Measurements from ENCODE around the gene COL4A6. TPM values are rescaled to one million over a fixed set of nuclear protein-coding genes. Genes with fewer than 3 reads are reported as not detected.

COL4A6 gene
- total and polyA plus RNA-seq, 8 donors, result 0.58 to 30.8 (median 9.0) TPM

- intact Hi-C loops (cut with DNase I; ENCODE audit: low total_unique reads), result no loop called here
- Histone ChIP-seq H3K27ac (peak overlapping the region in 1 of 5 donors; percentile 43), H3K4me3 (no peak overlapping the region), H3K27me3 (peaks cover 0 to 10% (median 0%) of the 10 kb centered on the region in 3 donors), H3K4me1 (no peaks in the 10 kb centered on the region), H3K36me3 (no peaks in the 10 kb centered on the region), H3K9me3 (peaks cover 0 to 5% (median 0%) of the 10 kb centered on the region in 4 donors)
- no peak for DNase-seq
- TF ChIP-seq POLR2AphosphoS5 (IDR thresholded peaks at IDR 0.05) (no peak), POLR2A (IDR thresholded peaks at IDR 0.05) (no peak), EP300 (IDR thresholded peaks at IDR 0.05) (no peak)
- TF ChIP-seq, protein P1, sequence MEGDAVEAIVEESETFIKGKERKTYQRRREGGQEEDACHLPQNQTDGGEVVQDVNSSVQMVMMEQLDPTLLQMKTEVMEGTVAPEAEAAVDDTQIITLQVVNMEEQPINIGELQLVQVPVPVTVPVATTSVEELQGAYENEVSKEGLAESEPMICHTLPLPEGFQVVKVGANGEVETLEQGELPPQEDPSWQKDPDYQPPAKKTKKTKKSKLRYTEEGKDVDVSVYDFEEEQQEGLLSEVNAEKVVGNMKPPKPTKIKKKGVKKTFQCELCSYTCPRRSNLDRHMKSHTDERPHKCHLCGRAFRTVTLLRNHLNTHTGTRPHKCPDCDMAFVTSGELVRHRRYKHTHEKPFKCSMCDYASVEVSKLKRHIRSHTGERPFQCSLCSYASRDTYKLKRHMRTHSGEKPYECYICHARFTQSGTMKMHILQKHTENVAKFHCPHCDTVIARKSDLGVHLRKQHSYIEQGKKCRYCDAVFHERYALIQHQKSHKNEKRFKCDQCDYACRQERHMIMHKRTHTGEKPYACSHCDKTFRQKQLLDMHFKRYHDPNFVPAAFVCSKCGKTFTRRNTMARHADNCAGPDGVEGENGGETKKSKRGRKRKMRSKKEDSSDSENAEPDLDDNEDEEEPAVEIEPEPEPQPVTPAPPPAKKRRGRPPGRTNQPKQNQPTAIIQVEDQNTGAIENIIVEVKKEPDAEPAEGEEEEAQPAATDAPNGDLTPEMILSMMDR (IDR thresholded peaks at IDR 0.05), result no peak
- 39 to 63% (median 49%) methylated on average over 6 of the region's 6 CpGs for WGBS, 5 donors
These were observed 167.4 kb downstream of the COL4A6 start for GRCh38 chrX:108270739-108271396.

DNA sequence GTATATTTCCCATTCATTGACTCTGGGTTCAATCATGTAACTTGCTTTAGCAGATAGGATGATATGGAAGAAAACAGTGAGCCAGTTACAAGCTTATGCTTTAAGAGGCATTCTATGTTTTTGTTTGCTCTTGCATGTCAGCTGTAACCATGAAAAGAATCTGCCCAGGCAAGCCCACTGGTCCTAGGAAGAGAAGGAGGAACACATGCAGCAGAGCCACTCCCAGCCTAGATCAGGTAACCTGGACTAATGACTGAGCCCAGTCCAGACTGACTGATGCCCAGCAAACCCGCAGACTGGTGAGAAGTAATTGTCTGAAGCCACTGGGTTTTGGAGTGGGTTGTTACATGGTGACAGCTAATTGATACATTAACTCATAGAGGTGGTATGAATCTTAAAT, 167.9 kb downstream of the COL4A6 start:
- Histone ChIP-seq H3K4me1 (no peaks in the 10 kb centered on the region), H3K27me3 (peaks cover 0 to 10% (median 0%) of the 10 kb centered on the region in 3 donors), H3K36me3 (no peaks in the 10 kb centered on the region), H3K4me3 (no peak overlapping the region), H3K9me3 (peaks cover 0 to 5% (median 0%) of the 10 kb centered on the region in 4 donors), H3K27ac (no peak overlapping the region)
- 67 to 100% (median 81%) methylated on average over 1 of the region's 1 CpG for WGBS, 5 donors
- no peak for DNase-seq
- TF ChIP-seq EP300 (IDR thresholded peaks at IDR 0.05), result no peak
- TF ChIP-seq POLR2A (IDR thresholded peaks at IDR 0.05), result no peak
- TF ChIP-seq, protein P1 (IDR thresholded peaks at IDR 0.05), result no peak
- no peak for TF ChIP-seq POLR2AphosphoS5 (IDR thresholded peaks at IDR 0.05)
- intact Hi-C loops (cut with DNase I; ENCODE audit: low total_unique reads), result no loop called here

DNA sequence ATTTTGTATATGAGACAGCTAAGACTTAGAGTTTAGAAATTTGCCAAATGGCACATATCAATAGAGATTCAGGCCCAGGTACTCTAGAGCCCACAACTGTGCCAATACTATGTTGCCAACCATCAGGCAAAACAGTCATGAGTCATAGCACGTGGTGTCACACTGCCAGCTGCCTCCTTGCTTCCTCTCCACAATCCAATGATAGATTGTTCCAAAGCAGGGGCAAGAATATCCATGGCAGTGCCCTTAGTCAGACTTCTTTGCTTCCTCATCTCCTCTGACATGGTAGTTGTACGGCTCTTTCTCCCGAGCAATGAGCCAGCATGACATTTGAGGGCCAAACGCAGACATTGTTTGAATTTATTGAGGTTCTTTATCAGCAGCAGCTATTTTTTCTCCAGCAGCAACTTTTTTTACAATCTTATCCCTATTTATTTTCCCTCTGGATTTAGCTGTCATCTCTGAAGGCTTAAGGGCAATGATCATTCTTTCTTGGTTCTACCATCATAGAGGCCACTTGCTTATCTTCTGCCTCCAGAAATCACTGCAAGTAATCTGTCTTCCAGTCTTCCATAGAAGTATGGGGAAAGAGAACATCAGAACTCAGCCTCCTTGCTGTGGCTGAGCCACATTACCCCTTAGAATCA, 169.7 kb downstream of the COL4A6 start:
- Histone ChIP-seq H3K4me1 (no peaks in the 10 kb centered on the region), H3K27ac (no peak overlapping the region), H3K27me3 (peaks cover 0 to 5% (median 0%) of the 10 kb centered on the region in 3 donors), H3K4me3 (no peak overlapping the region), H3K9me3 (peaks cover 0 to 5% (median 0%) of the 10 kb centered on the region in 4 donors), H3K36me3 (no peaks in the 10 kb centered on the region)
- intact Hi-C loops (cut with DNase I; ENCODE audit: low total_unique reads), result no loop called here
- TF ChIP-seq, protein P1 (IDR thresholded peaks at IDR 0.05), result no peak
- TF ChIP-seq EP300 (IDR thresholded peaks at IDR 0.05), result no peak
- TF ChIP-seq POLR2A (IDR thresholded peaks at IDR 0.05), result no peak
- 64 to 80% (median 72%) methylated on average over 4 of the region's 4 CpGs for WGBS, 5 donors
- no peak for DNase-seq

GRCh38 chrX:108267557-108267956, 170.7 kb downstream of the COL4A6 start:
- TF ChIP-seq EP300 (IDR thresholded peaks at IDR 0.05), result no peak
- no peak for TF ChIP-seq POLR2A (IDR thresholded peaks at IDR 0.05)
- no peak for TF ChIP-seq POLR2AphosphoS5 (IDR thresholded peaks at IDR 0.05)
- TF ChIP-seq, protein P1 (IDR thresholded peaks at IDR 0.05), result no peak
- Histone ChIP-seq H3K27ac (no peak overlapping the region), H3K27me3 (peaks cover 0 to 5% (median 0%) of the 10 kb centered on the region in 3 donors), H3K4me1 (no peaks in the 10 kb centered on the region), H3K9me3 (peaks cover 0 to 5% (median 0%) of the 10 kb centered on the region in 4 donors), H3K4me3 (no peak overlapping the region), H3K36me3 (no peaks in the 10 kb centered on the region)
- 20 to 45% (median 30%) methylated on average over 2 of the region's 2 CpGs for WGBS, 5 donors
- no peak for DNase-seq
- intact Hi-C loops (cut with DNase I; ENCODE audit: low total_unique reads), result no loop called here
